Vagina (tissue), 2 donors: ENCODE measurements around the gene CACNA2D4. TPM values are rescaled to one million over a fixed set of nuclear protein-coding genes. Genes with fewer than 3 reads are reported as not detected.

Source experiments
- DNase-seq, 2 donors: peaks; one replicate each; pipeline ENCODE4 v3.0.0-alpha.2; 2017; ENCODE audit errors: extremely low spot score in 2 of 2
- H3K27ac ChIP-seq: fragments of 200-600 bp; sonication (generic); one replicate; pipeline ENCODE4 v1.5.1; 2019
- H3K27me3 ChIP-seq: fragments of 200-600 bp; sonication (generic); one replicate; pipeline ENCODE4 v1.5.1; 2019
- H3K36me3 ChIP-seq, 2 donors: fragments of 200-600 bp; sonication (generic); one replicate each; pipeline ENCODE4 v1.5.1; 2017 to 2019
- H3K4me1 ChIP-seq: fragments of 200-600 bp; sonication (generic); one replicate; pipeline ENCODE4 v1.5.1; 2019
- H3K4me3 ChIP-seq, 2 donors: fragments of 200-600 bp; sonication (generic); 1 replicate in 1 of 2; 2 replicates in 1 of 2; pipeline ENCODE4 v1.5.1; 2016 to 2019
- H3K9me3 ChIP-seq: fragments of 200-600 bp; sonication (generic); one replicate; pipeline ENCODE4 v1.5.1; 2019
- CTCF ChIP-seq, 3 experiments: fragments of 450-650 bp in 2 of 3; fragments of 200-600 bp in 1 of 3; sonication (generic) in 1 of 3; IDR thresholded peaks; one replicate each; pipeline ENCODE4 v1.5.1; 2017 to 2019; ENCODE audit warnings: antibody characterized with exemption in 3 of 3, mild to moderate bottlenecking in 2 of 3, moderate library complexity in 2 of 3
- POLR2A ChIP-seq, 2 donors: fragments of 450-650 bp; IDR thresholded peaks; one replicate each; pipeline ENCODE4 v1.6.1; 2017; ENCODE audit warnings: antibody characterized with exemption in 2 of 2, mild to moderate bottlenecking in 2 of 2, moderate library complexity in 2 of 2
- POLR2AphosphoS5 ChIP-seq, 2 donors: sonication (generic); formaldehyde crosslinking; IDR thresholded peaks; one replicate each; pipeline ENCODE4 v1.9.0; 2017; ENCODE audit warnings: antibody characterized with exemption in 2 of 2, mild to moderate bottlenecking in 2 of 2, low read depth in 1 of 2; ENCODE audit not compliant: insufficient read depth in 1 of 2
- intact Hi-C: fragments of 100-400 bp; cut with DNase I; formaldehyde crosslinking; loops from one replicate; pipeline ENCODE4 v1.15.1; 2023
- total RNA-seq: library from RNA; depleted of rRNA; stranded (reverse); fragments of >200 nt; gene quantifications from one replicate; pipeline ENCODE4 v1.2.3, GENCODE V29; 2016

Gene CACNA2D4
- total RNA-seq, 1 donor from 2014 or later, result 2.2 TPM

GRCh38 chr12:1939801-1940607 lies 21.6 kb upstream of the CACNA2D4 start:
- DNase-seq, result peak in 1 of 2 donors; percentile 77
- H3K36me3 ChIP-seq, result peaks cover 0 to 17% of the 10 kb centered on the region in 2 donors
- H3K4me3 ChIP-seq, result peak overlapping the region in 1 of 2 donors; percentile 13
- TF ChIP-seq CTCF (IDR thresholded peaks at IDR 0.05) (peak; percentile 91 to 95 (median 92)), POLR2AphosphoS5 (IDR thresholded peaks at IDR 0.05; ENCODE audit: insufficient read depth in 1 of 2, low read depth in 1 of 2) (peak in 1 of 2 donors; percentile 51), POLR2A (IDR thresholded peaks at IDR 0.05) (no peak)
- H3K27me3 ChIP-seq, result no peaks in the 10 kb centered on the region
- peak overlapping the region; percentile 46 for H3K27ac ChIP-seq
- H3K4me1 ChIP-seq, result peaks cover 26% of the 10 kb centered on the region
- intact Hi-C loops, result loop anchor here (2.0 to 10.0 kb wide), 4 partner anchors 95 to 335 kb away; no protein-coding TSS in a partner anchor
- no peaks in the 10 kb centered on the region for H3K9me3 ChIP-seq

DNA sequence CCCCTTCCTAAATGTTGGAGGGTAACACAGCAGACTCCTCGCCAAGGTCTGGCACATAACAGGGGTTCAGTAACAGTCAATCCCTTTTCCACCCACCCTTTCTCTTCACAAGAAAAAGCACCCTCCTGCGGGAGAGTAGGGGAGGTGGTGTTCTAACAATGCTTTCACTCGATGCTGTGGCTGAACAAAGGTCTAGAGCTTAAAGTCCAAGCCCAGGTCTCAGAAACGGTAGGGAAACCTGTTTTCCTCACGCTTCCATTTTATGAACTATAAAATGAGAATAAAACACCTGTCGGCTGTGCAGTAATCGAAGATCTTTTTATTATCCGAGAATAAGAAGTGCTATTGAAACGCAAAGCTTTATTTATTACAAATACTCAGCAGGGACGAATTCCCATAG lies 20.9 kb upstream of the CACNA2D4 start:
- no peak for TF ChIP-seq CTCF (IDR thresholded peaks at IDR 0.05)

DNA sequence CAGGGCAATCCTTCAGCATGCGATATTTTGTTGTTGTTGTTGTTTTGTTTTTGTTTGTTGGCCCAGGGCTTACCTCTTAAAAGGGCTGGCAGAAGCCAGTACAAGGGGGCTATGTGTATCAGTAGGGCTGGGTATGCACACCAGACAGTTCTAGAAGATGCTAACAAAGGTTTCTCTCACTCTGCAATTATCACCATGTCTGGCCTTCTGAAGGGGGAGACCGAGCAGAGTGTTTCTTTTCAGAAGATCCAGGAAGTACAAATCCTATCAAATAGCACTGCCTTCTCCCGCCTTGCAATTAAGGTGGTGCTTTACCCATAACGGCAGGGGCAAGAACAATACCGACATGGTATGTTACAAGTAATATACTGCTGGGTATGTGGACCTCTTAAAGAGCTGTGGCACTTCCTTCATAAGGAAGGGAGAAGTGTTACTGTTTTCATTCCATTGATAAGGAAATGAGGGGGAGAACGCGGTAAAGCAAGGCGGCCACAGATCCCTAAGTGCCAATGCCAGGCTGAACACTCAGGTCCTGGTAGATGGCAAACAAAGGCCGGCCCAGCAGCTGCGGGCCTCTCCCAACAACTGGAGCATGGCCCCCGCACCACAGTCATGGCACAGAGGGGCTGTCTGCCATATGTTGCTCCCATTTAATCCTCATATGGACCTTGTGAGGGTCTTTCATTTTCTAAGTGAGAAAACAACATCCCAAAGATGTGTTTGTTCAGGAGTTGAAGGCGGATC lies 19.2 kb upstream of the CACNA2D4 start:
- intact Hi-C loops, result loop anchor here (2.0 to 10.0 kb wide), 2 partner anchors 141 to 273 kb away; no protein-coding TSS in a partner anchor
- H3K4me1 ChIP-seq, result peaks cover 26% of the 10 kb centered on the region
- H3K4me3 ChIP-seq, result no peak overlapping the region
- H3K27ac ChIP-seq, result no peak overlapping the region
- DNase-seq, result peak; percentile 25 to 67
- TF ChIP-seq CTCF (IDR thresholded peaks at IDR 0.05), result no peak
- no peak for TF ChIP-seq POLR2A (IDR thresholded peaks at IDR 0.05)
- TF ChIP-seq POLR2AphosphoS5 (IDR thresholded peaks at IDR 0.05; ENCODE audit: insufficient read depth in 1 of 2, low read depth in 1 of 2), result no peak
- no peaks in the 10 kb centered on the region for H3K9me3 ChIP-seq
- H3K36me3 ChIP-seq, result peaks cover 0 to 17% of the 10 kb centered on the region in 2 donors
- no peaks in the 10 kb centered on the region for H3K27me3 ChIP-seq

More for the DNA sequence above, 20.9 kb upstream of the CACNA2D4 start:
- no peaks in the 10 kb centered on the region for H3K27me3 ChIP-seq
- no peaks in the 10 kb centered on the region for H3K9me3 ChIP-seq
- intact Hi-C loops, result loop anchor here (2.0 to 10.0 kb wide), 2 partner anchors 143 to 275 kb away; no protein-coding TSS in a partner anchor
- peak overlapping the region in 1 of 2 donors; percentile 13 for H3K4me3 ChIP-seq
- H3K4me1 ChIP-seq, result peaks cover 26% of the 10 kb centered on the region
- H3K36me3 ChIP-seq, result peaks cover 0 to 17% of the 10 kb centered on the region in 2 donors
- peak overlapping the region; percentile 46 for H3K27ac ChIP-seq
- DNase-seq, result no peak

DNA sequence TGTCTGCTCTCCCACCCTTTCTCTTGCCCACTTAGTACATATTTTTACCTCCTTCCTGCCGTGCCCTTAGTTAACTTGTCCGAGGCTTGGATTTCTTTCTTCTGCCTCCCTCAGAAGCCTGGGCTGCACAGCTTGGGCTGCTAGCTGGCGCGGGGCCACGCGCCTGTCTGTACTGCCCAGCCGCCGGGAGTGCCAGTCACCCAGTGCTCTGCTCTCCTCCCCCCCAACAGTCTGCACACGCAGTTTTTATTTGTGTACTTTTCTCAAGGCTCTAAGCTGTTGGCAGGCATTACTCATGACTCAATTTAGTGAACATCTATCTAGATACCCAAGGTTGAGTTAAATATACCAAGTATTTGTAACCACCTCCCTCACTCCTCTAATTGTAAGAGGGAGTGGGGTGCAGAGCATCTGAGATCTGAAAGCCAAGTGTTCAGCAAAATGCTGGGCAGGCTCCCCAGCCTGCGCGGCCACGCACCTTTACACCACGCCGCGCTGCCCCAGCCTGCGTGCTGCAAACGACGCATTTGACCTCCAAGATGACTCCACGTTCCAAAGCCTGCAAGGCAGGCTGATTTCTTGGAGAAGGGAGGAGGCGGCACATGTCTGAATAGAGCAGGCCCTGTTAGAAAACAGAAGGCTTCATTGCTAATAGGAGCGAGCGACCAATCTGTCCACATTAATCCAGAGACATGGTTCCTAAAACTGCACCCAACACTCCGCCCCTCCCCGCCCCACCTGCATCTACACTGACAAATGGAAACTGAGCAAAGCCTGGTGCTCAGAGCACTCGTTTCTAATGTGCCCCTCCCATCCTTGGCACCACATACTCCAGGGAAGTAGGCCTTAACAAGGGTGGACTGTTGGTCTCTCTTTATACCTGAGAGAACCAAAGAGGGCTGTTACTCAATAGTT lies 18.2 kb upstream of the CACNA2D4 start:
- H3K4me3 ChIP-seq, result no peak overlapping the region
- intact Hi-C loops, result loop anchor here (10.0 kb wide), 1 partner anchor 272 kb away; no protein-coding TSS in a partner anchor
- peak; percentile 65 to 90 for DNase-seq
- H3K9me3 ChIP-seq, result no peaks in the 10 kb centered on the region
- peaks cover 34% of the 10 kb centered on the region for H3K4me1 ChIP-seq
- peaks cover 0 to 17% of the 10 kb centered on the region in 2 donors for H3K36me3 ChIP-seq
- TF ChIP-seq POLR2A (IDR thresholded peaks at IDR 0.05), result no peak
- peak; percentile 44 to 48 for TF ChIP-seq POLR2AphosphoS5 (IDR thresholded peaks at IDR 0.05; ENCODE audit: insufficient read depth in 1 of 2, low read depth in 1 of 2)
- H3K27ac ChIP-seq, result no peak overlapping the region
- no peaks in the 10 kb centered on the region for H3K27me3 ChIP-seq
